H9 (cell line): ENCODE measurements around the gene ZNF12. TPM values are rescaled to one million over a fixed set of nuclear protein-coding genes. Genes with fewer than 3 reads are reported as not detected.

ENCODE experiments used
- DNase-seq: peaks from one replicate; pipeline ENCODE4 v3.0.0-alpha.2; 2017
- H2AFZ ChIP-seq: one replicate; pipeline ENCODE4 v1.6.1; 2013; ENCODE audit warnings: mild to moderate bottlenecking, low read length, control low read depth, moderate library complexity
- H2AK5ac ChIP-seq: 2 replicates; pipeline ENCODE4 v1.6.1; 2013; ENCODE audit warnings: low read length, control low read depth, mixed read lengths; ENCODE audit not compliant: insufficient read length
- H2BK120ac ChIP-seq: one replicate; pipeline ENCODE4 v1.6.1; 2013; ENCODE audit warnings: low read depth, mild to moderate bottlenecking, low read length, control low read depth, inconsistent platforms; ENCODE audit not compliant: poor library complexity, severe bottlenecking
- H2BK12ac ChIP-seq: 2 replicates; pipeline ENCODE4 v1.6.1; 2013; ENCODE audit warnings: low read length, control low read depth, mixed read lengths, low read depth; ENCODE audit not compliant: insufficient read length
- H2BK15ac ChIP-seq: 2 replicates; pipeline ENCODE4 v1.6.1; 2013; ENCODE audit warnings: low read depth, low read length, control low read depth
- H2BK20ac ChIP-seq: one replicate; pipeline ENCODE4 v1.6.1; 2013; ENCODE audit warnings: low read depth, mild to moderate bottlenecking, low read length, control low read depth, inconsistent platforms; ENCODE audit not compliant: poor library complexity, severe bottlenecking
- H2BK5ac ChIP-seq: 2 replicates; pipeline ENCODE4 v1.6.1; 2013; ENCODE audit warnings: low read length, control low read depth, mixed read lengths; ENCODE audit not compliant: insufficient read length
- H3K14ac ChIP-seq: 2 replicates; pipeline ENCODE4 v1.6.1; 2013; ENCODE audit warnings: low read length, control low read depth; ENCODE audit not compliant: insufficient read depth
- H3K18ac ChIP-seq: 2 replicates; pipeline ENCODE4 v1.6.1; 2013; ENCODE audit warnings: low read depth, mild to moderate bottlenecking, mixed read lengths, low read length, control low read depth; ENCODE audit not compliant: insufficient read length
- H3K23ac ChIP-seq: 2 replicates; pipeline ENCODE4 v1.6.1; 2013; ENCODE audit warnings: low read length, control low read depth, mixed read lengths, low read depth; ENCODE audit not compliant: insufficient read length
- H3K23me2 ChIP-seq: 2 replicates; pipeline ENCODE4 v1.6.1; 2013; ENCODE audit warnings: low read depth, mild to moderate bottlenecking, mixed read lengths, low read length, control low read depth; ENCODE audit not compliant: insufficient read length, poor library complexity, severe bottlenecking
- H3K27ac ChIP-seq: 2 replicates; pipeline ENCODE4 v1.5.1; 2013; ENCODE audit warnings: low read length, control low read depth, mixed read lengths, low read depth; ENCODE audit not compliant: insufficient read length
- H3K27me3 ChIP-seq: 2 replicates; pipeline ENCODE4 v1.6.1; 2013; ENCODE audit warnings: low read length, control low read depth, inconsistent platforms; ENCODE audit not compliant: insufficient read depth
- H3K4ac ChIP-seq: 2 replicates; pipeline ENCODE4 v1.6.1; 2013; ENCODE audit warnings: low read depth, mild to moderate bottlenecking, control low read depth, inconsistent platforms, low read length, moderate library complexity
- H3K4me1 ChIP-seq: 2 replicates; pipeline ENCODE4 v1.6.1; 2013; ENCODE audit warnings: low read length, control low read depth, inconsistent platforms; ENCODE audit not compliant: insufficient read depth
- H3K4me2 ChIP-seq: 2 replicates; pipeline ENCODE4 v1.6.1; 2013; ENCODE audit warnings: low read length, control low read depth, mixed read lengths; ENCODE audit not compliant: insufficient read length, insufficient read depth
- H3K56ac ChIP-seq: 2 replicates; pipeline ENCODE4 v1.6.1; 2013; ENCODE audit warnings: low read depth, mild to moderate bottlenecking, mixed read lengths, low read length, control low read depth; ENCODE audit not compliant: insufficient read length
- H3K79me1 ChIP-seq: 2 replicates; pipeline ENCODE4 v1.6.1; 2013; ENCODE audit warnings: low read depth, mild to moderate bottlenecking, moderate library complexity, low read length, control low read depth, inconsistent platforms; ENCODE audit not compliant: insufficient read depth, poor library complexity, severe bottlenecking
- H3K79me2 ChIP-seq: 2 replicates; pipeline ENCODE4 v1.6.1; 2013; ENCODE audit warnings: low read length, control low read depth, inconsistent platforms; ENCODE audit not compliant: insufficient read depth
- H3K9ac ChIP-seq: 2 replicates; pipeline ENCODE4 v1.6.1; 2013; ENCODE audit warnings: low read length, control low read depth, mixed read lengths; ENCODE audit not compliant: insufficient read length; ENCODE audit errors: extremely low read depth
- H3K9me3 ChIP-seq: one replicate; pipeline ENCODE4 v1.6.1; 2013; ENCODE audit warnings: low read depth, low read length, inconsistent platforms; ENCODE audit not compliant: control insufficient read depth
- H3T11ph ChIP-seq: one replicate; pipeline ENCODE4 v1.6.1; 2013; ENCODE audit warnings: mild to moderate bottlenecking, low read length, control low read depth, inconsistent platforms
- H4K20me1 ChIP-seq: one replicate; pipeline ENCODE4 v1.6.1; 2013; ENCODE audit not compliant: control insufficient read depth, insufficient read length, insufficient read depth
- H4K5ac ChIP-seq: 2 replicates; pipeline ENCODE4 v1.6.1; 2013; ENCODE audit warnings: low read depth, mild to moderate bottlenecking, mixed read lengths, low read length, control low read depth; ENCODE audit not compliant: insufficient read length
- H4K8ac ChIP-seq: replicated peaks from 2 replicates; pipeline ENCODE4 v1.6.1; 2013; ENCODE audit warnings: low read length, control low read depth, mixed read lengths, low read depth; ENCODE audit not compliant: insufficient read length
- H4K91ac ChIP-seq: 2 replicates; pipeline ENCODE4 v1.6.1; 2013; ENCODE audit warnings: low read depth, mild to moderate bottlenecking, moderate library complexity, mixed read lengths, low read length, control low read depth; ENCODE audit not compliant: insufficient read length
- H3K27ac Mint-ChIP-seq, 3 experiments: 2 replicates in 2 of 3; 3 replicates in 1 of 3; pipeline ENCODE4 v1.8.0; 2020 to 2021; ENCODE audit warnings: mixed read lengths in 3 of 3, mild to moderate bottlenecking in 1 of 3, moderate library complexity in 1 of 3
- H3K27me3 Mint-ChIP-seq: 2 replicates; pipeline ENCODE4 v1.8.0; 2021; ENCODE audit warnings: low read depth, mild to moderate bottlenecking, moderate library complexity, mixed read lengths
- H3K36me3 Mint-ChIP-seq, 3 experiments: 2 replicates in 2 of 3; 3 replicates in 1 of 3; pipeline ENCODE4 v1.8.0; 2020 to 2021; ENCODE audit warnings: low read depth in 3 of 3, mixed read lengths in 3 of 3; ENCODE audit not compliant: insufficient read depth in 1 of 3
- H3K4me1 Mint-ChIP-seq, 2 experiments: 2 replicates each; pipeline ENCODE4 v1.8.0; 2020; ENCODE audit warnings: mixed read lengths in 2 of 2
- H3K4me3 Mint-ChIP-seq, 2 experiments: 2 replicates in 1 of 2; 3 replicates in 1 of 2; pipeline ENCODE4 v1.8.0; 2020 to 2021; ENCODE audit warnings: mild to moderate bottlenecking in 2 of 2, mixed read lengths in 2 of 2, moderate library complexity in 1 of 2
- H3K9me3 Mint-ChIP-seq, 2 experiments: 2 replicates in 1 of 2; 3 replicates in 1 of 2; pipeline ENCODE4 v1.8.0; 2020; ENCODE audit warnings: mild to moderate bottlenecking in 2 of 2, mixed read lengths in 2 of 2, moderate library complexity in 1 of 2
- CTCF ChIP-seq: fragments of 200-600 bp; sonication (generic); conservative IDR thresholded peaks from 3 replicates; pipeline ENCODE4 v1.8.0; 2021; ENCODE audit warnings: antibody characterized with exemption, mild to moderate bottlenecking
- WGBS: extraction: QIAGEN DNeasy Blood & Tissue Kit; methylation state at CpG from one replicate; pipeline ENCODE4 v1.1.7; 2013; ENCODE audit warnings: missing lambda C conversion rate, low lambda C conversion rate, mixed read lengths; ENCODE audit not compliant: insufficient read length; ENCODE audit errors: extremely low coverage; 5-methylcytosine and 5-hydroxymethylcytosine counted together
- total RNA-seq: library from RNA; stranded (reverse); gene quantifications from 2 replicates; pipeline ENCODE4 v1.2.1, GENCODE V29; 2021

The ZNF12 gene
- total RNA-seq, 1 experiment from 2014 or later = 19.1 TPM

- peak overlapping the region in 1 of 2 experiments; percentile 35; a peak in 2 of 5 replicates for H3K4me3 Mint-ChIP-seq
- DNase-seq = peak; percentile 95
- H3K36me3 Mint-ChIP-seq = peaks cover 4 to 40% (median 16%) of the 10 kb centered on the region in 3 experiments; a peak in 5 of 7 replicates
- H3K14ac ChIP-seq = no peak overlapping the region
- H4K91ac ChIP-seq = no peak overlapping the region
- no peak overlapping the region for H2BK20ac ChIP-seq
- peaks cover 10% of the 10 kb centered on the region for H3K23me2 ChIP-seq
- H3K79me2 ChIP-seq = no peaks in the 10 kb centered on the region
- no peak overlapping the region for H3K4ac ChIP-seq
- H4K8ac ChIP-seq = no peak overlapping the region
- no peak overlapping the region for H2BK120ac ChIP-seq
- no peak overlapping the region for H2AK5ac ChIP-seq
- TF ChIP-seq CTCF = no peak
- H2AFZ ChIP-seq = no peak overlapping the region
- no peak overlapping the region for H3K18ac ChIP-seq
- H3K27me3 ChIP-seq = no peaks in the 10 kb centered on the region
- no CpG with 5 or more reads among the region's 11 CpGs for WGBS
- H2BK12ac ChIP-seq = no peak overlapping the region
- peak overlapping the region; percentile 45 to 96 (median 82); a peak in 4 of 7 replicates for H3K27ac Mint-ChIP-seq
- H3K27ac ChIP-seq = no peak overlapping the region
- no peak overlapping the region for H3K23ac ChIP-seq
- H4K5ac ChIP-seq = no peak overlapping the region
- H3K9me3 ChIP-seq = no peaks in the 10 kb centered on the region
- peaks cover 18 to 20% of the 10 kb centered on the region in 2 experiments for H3K4me1 Mint-ChIP-seq
- H3T11ph ChIP-seq = no peak overlapping the region
- H2BK5ac ChIP-seq = no peak overlapping the region
- no peaks in the 10 kb centered on the region for H3K79me1 ChIP-seq
- no peaks in the 10 kb centered on the region; the same call in 1 of the 2 replicates for H3K4me1 ChIP-seq
- H3K9ac ChIP-seq = no peak overlapping the region
- H3K56ac ChIP-seq = no peak overlapping the region
- H2BK15ac ChIP-seq = no peak overlapping the region
- H3K9me3 Mint-ChIP-seq = no peaks in the 10 kb centered on the region
- no peak overlapping the region for H3K4me2 ChIP-seq
- no peaks in the 10 kb centered on the region for H3K27me3 Mint-ChIP-seq
- H4K20me1 ChIP-seq = no peaks in the 10 kb centered on the region
These were observed 66.5 kb downstream of the ZNF12 start for GRCh38 chr7:6640246-6640721.
